DOHH2 (cell line): ENCODE results near the gene LMBR1L.

Source experiments
- H3F3A ChIP-seq: fragments of 200-600 bp; sonication (generic), shearing (Covaris generic); 2 replicates; pipeline ENCODE4 v1.6.0; 2016; ENCODE audit warnings: antibody characterized with exemption, mild to moderate bottlenecking; ENCODE audit not compliant: control insufficient read depth, insufficient read depth
- H3K27ac ChIP-seq: fragments of 200-600 bp; sonication (generic); 2 replicates; pipeline ENCODE4 v1.5.1; 2014; ENCODE audit warnings: low read depth, mild to moderate bottlenecking, low read length, moderate library complexity
- H3K27me3 ChIP-seq: fragments of 200-600 bp; sonication (generic); 2 replicates; pipeline ENCODE4 v1.6.1; 2014; ENCODE audit warnings: mild to moderate bottlenecking, low read length, mixed read lengths; ENCODE audit not compliant: control insufficient read depth
- H3K36me3 ChIP-seq: fragments of 200-600 bp; sonication (generic); 2 replicates; pipeline ENCODE4 v1.6.1; 2014; ENCODE audit warnings: mild to moderate bottlenecking, low read length, moderate library complexity, mixed read lengths; ENCODE audit not compliant: control insufficient read depth
- H3K4me1 ChIP-seq: fragments of 200-600 bp; sonication (generic); 2 replicates; pipeline ENCODE4 v1.6.1; 2014; ENCODE audit warnings: mild to moderate bottlenecking, low read length, mixed read lengths; ENCODE audit not compliant: control insufficient read depth
- H3K4me2 ChIP-seq: fragments of 200-600 bp; sonication (generic); 2 replicates; pipeline ENCODE4 v1.6.0; 2014; ENCODE audit warnings: mild to moderate bottlenecking, low read length, moderate library complexity
- H3K4me3 ChIP-seq: fragments of 200-600 bp; sonication (generic); 2 replicates; pipeline ENCODE4 v1.5.1; 2014; ENCODE audit warnings: mild to moderate bottlenecking, low read length, mixed read lengths
- H3K79me2 ChIP-seq: fragments of 200-600 bp; sonication (generic); 2 replicates; pipeline ENCODE4 v1.6.1; 2014; ENCODE audit warnings: mild to moderate bottlenecking, low read length, mixed read lengths; ENCODE audit not compliant: control insufficient read depth
- H3K9me2 ChIP-seq: fragments of 200-600 bp; sonication (generic); replicated peaks from 2 replicates; pipeline ENCODE4 v1.6.1; 2014; ENCODE audit warnings: mild to moderate bottlenecking, low read length, mixed read lengths; ENCODE audit not compliant: control insufficient read depth
- H3K9me3 ChIP-seq: fragments of 200-600 bp; sonication (generic); 2 replicates; pipeline ENCODE4 v1.6.1; 2014; ENCODE audit warnings: antibody characterized with exemption, low read length, mixed read lengths; ENCODE audit not compliant: control insufficient read depth, insufficient read depth
- H4K20me1 ChIP-seq: fragments of 200-600 bp; sonication (generic); 2 replicates; pipeline ENCODE4 v1.6.0; 2014; ENCODE audit warnings: low read depth, mild to moderate bottlenecking, antibody characterized with exemption, low read length, moderate library complexity; ENCODE audit not compliant: control insufficient read depth, insufficient read depth
- EZH2phosphoT487 ChIP-seq: fragments of 200-600 bp; sonication (generic); IDR thresholded peaks from 2 replicates; pipeline ENCODE4 v1.6.1; 2017; ENCODE audit warnings: borderline replicate concordance, mild to moderate bottlenecking, antibody characterized with exemption, low read length, moderate library complexity, mixed read lengths
- TF ChIP-seq, protein P1 (sequence below): fragments of 200-600 bp; sonication (generic); IDR thresholded peaks from one replicate; pipeline ENCODE4 v1.5.1; 2014; ENCODE audit warnings: antibody characterized with exemption, mild to moderate bottlenecking, low read depth, low read length; ENCODE audit not compliant: poor library complexity, severe bottlenecking

LMBR1L gene

GRCh38 chr12:49109641-49110463 is 795 bp downstream of the LMBR1L start:
- H3K9me2 ChIP-seq, result no peaks in the 10 kb centered on the region
- peak overlapping the region; percentile 25; the same call in 1 of the 2 replicates for H3K27ac ChIP-seq
- H3K9me3 ChIP-seq, result no peaks in the 10 kb centered on the region
- peaks cover 37% of the 10 kb centered on the region for H3K4me1 ChIP-seq
- TF ChIP-seq, protein P1, sequence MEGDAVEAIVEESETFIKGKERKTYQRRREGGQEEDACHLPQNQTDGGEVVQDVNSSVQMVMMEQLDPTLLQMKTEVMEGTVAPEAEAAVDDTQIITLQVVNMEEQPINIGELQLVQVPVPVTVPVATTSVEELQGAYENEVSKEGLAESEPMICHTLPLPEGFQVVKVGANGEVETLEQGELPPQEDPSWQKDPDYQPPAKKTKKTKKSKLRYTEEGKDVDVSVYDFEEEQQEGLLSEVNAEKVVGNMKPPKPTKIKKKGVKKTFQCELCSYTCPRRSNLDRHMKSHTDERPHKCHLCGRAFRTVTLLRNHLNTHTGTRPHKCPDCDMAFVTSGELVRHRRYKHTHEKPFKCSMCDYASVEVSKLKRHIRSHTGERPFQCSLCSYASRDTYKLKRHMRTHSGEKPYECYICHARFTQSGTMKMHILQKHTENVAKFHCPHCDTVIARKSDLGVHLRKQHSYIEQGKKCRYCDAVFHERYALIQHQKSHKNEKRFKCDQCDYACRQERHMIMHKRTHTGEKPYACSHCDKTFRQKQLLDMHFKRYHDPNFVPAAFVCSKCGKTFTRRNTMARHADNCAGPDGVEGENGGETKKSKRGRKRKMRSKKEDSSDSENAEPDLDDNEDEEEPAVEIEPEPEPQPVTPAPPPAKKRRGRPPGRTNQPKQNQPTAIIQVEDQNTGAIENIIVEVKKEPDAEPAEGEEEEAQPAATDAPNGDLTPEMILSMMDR, result no peak
- no peak for TF ChIP-seq EZH2phosphoT487
- no peaks in the 10 kb centered on the region for H3K27me3 ChIP-seq
- H3K36me3 ChIP-seq, result no peaks in the 10 kb centered on the region
- H3K4me3 ChIP-seq, result peak overlapping the region; percentile 94
- H3K79me2 ChIP-seq, result peaks cover 10% of the 10 kb centered on the region; the same call in 1 of the 2 replicates
- H4K20me1 ChIP-seq, result no peaks in the 10 kb centered on the region
- peak overlapping the region; percentile 94 for H3K4me2 ChIP-seq
- H3F3A ChIP-seq, result no peaks in the 10 kb centered on the region

DNA sequence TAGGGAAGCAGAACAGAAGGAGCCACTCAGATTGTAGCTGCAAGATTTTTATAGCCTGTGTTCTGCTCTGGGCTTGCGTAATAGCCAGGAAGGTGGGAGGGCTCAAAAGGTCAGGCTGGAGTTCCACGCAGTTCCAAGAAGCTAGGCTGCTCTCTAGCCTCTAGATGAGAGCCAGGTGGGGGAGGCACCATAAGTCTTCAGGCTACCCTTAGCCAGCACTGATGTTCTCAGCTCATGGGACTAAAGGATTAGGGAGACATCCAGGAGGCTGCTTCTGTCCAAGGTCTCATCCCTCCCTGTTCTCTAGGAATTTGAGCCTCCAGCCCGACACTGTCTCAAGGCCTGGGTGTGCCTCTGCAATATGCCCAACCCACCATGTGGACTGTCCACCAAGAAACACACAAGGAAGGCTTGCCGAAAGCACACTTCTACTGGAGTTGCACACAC is 1.7 kb downstream of the LMBR1L start:
- Histone ChIP-seq H4K20me1 (no peaks in the 10 kb centered on the region), H3K4me3 (peak overlapping the region; percentile 94), H3K4me1 (peaks cover 38% of the 10 kb centered on the region), H3K27me3 (no peaks in the 10 kb centered on the region), H3K9me3 (no peaks in the 10 kb centered on the region), H3F3A (no peaks in the 10 kb centered on the region), H3K9me2 (no peaks in the 10 kb centered on the region), H3K79me2 (peaks cover 10% of the 10 kb centered on the region; the same call in 1 of the 2 replicates), H3K4me2 (peak overlapping the region; percentile 94), H3K36me3 (0 out of 2 replicates have a peak, but pooled peaks cover 1% of the 10 kb centered on the region), H3K27ac (no peak overlapping the region)
- TF ChIP-seq EZH2phosphoT487, result no peak
- TF ChIP-seq, protein P1, result no peak

DNA sequence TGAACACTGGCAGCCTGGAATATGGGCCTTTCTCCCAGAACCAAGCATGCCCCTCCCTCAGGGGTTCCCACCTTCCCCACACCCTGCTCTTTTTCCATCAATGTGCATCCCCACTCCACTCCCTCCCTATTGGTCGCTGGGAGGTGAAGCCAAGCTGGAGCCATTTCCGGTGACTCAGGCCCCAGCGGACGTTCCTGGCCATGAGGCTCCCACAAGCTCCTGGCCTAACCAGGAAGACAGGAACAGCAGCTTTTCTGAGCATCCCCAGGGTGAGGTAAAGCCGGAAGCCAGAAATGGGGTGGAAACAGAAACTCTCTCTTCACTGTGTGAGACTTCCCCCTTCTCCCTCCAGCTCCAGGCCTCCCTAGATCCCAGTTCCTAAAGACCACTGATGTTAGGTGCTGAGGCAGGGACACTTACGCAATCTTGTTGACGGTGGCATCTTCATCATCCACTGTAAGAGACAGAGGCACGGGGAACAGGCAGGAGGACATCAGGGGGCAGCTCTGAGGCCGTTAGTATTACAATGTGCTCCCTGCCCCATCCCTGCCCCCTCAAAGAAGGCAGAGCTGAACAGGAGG is 5.1 kb downstream of the LMBR1L start:
- Histone ChIP-seq H4K20me1 (no peaks in the 10 kb centered on the region), H3K4me1 (peaks cover 33% of the 10 kb centered on the region), H3F3A (no peaks in the 10 kb centered on the region), H3K27me3 (no peaks in the 10 kb centered on the region), H3K9me3 (no peaks in the 10 kb centered on the region), H3K79me2 (peaks cover 10% of the 10 kb centered on the region; the same call in 1 of the 2 replicates), H3K27ac (no peak overlapping the region), H3K9me2 (no peaks in the 10 kb centered on the region), H3K4me2 (peak overlapping the region; percentile 16), H3K36me3 (peaks cover 5% of the 10 kb centered on the region; the same call in 1 of the 2 replicates), H3K4me3 (no peak overlapping the region)
- TF ChIP-seq, protein P1, result no peak
- TF ChIP-seq EZH2phosphoT487, result no peak
